Tibial artery (tissue), 4 donors: ENCODE measurements around the gene EXT2.

Source experiments
- DNase-seq, 2 donors: peaks; one replicate each; pipeline ENCODE4 v3.0.0-alpha.2; 2019
- H3K27ac ChIP-seq, 2 donors: fragments of 200-600 bp; sonication (generic) in 1 of 2; 1 replicate in 1 of 2; 2 replicates in 1 of 2; pipeline ENCODE4 v1.5.1; 2018 to 2019; ENCODE audit warnings: mild to moderate bottlenecking in 1 of 2
- H3K27me3 ChIP-seq, 2 donors: fragments of 200-600 bp; sonication (generic) in 1 of 2; one replicate each; pipeline versions ENCODE4 v1.5.1 to v1.6.0; 2016 to 2019
- H3K36me3 ChIP-seq, 3 donors: fragments of 200-600 bp; sonication (generic) in 2 of 3; one replicate each; pipeline ENCODE4 v1.5.1; 2016 to 2019; ENCODE audit warnings: mild to moderate bottlenecking in 2 of 3
- H3K4me1 ChIP-seq, 4 donors: fragments of 200-600 bp; sonication (generic) in 2 of 4; 1 replicate in 3 of 4; 2 replicates in 1 of 4; pipeline ENCODE4 v1.5.1; 2016 to 2019
- H3K4me3 ChIP-seq, 2 donors: fragments of 200-600 bp; sonication (generic) in 1 of 2; 1 replicate in 1 of 2; 2 replicates in 1 of 2; pipeline ENCODE4 v1.5.1; 2018 to 2019; ENCODE audit warnings: mild to moderate bottlenecking in 2 of 2
- H3K9me3 ChIP-seq, 3 donors: fragments of 200-600 bp; sonication (generic) in 1 of 3; one replicate each; pipeline ENCODE4 v1.5.1; 2016 to 2019
- intact Hi-C: fragments of 100-400 bp; cut with DNase I; formaldehyde crosslinking; loops from one replicate; pipeline ENCODE4 v1.15.0; 2023; ENCODE audit warnings: low total_unique reads
- TF ChIP-seq, protein P1 (sequence below), 2 experiments: fragments of 200-600 bp in 1 of 2; fragments of 450-650 bp in 1 of 2; IDR thresholded peaks; one replicate each; pipeline ENCODE4 v1.5.1; 2017 to 2019; ENCODE audit warnings: antibody characterized with exemption in 2 of 2, mild to moderate bottlenecking in 1 of 2, moderate library complexity in 1 of 2

EXT2 gene

GRCh38 chr11:44051171-44051570 lies 44.3 kb upstream of the EXT2 start:
- Histone ChIP-seq H3K27me3 (no peaks in the 10 kb centered on the region), H3K9me3 (no peaks in the 10 kb centered on the region), H3K36me3 (no peaks in the 10 kb centered on the region), H3K4me3 (no peak overlapping the region), H3K4me1 (no peaks in the 10 kb centered on the region), H3K27ac (no peak overlapping the region)
- TF ChIP-seq, protein P1, sequence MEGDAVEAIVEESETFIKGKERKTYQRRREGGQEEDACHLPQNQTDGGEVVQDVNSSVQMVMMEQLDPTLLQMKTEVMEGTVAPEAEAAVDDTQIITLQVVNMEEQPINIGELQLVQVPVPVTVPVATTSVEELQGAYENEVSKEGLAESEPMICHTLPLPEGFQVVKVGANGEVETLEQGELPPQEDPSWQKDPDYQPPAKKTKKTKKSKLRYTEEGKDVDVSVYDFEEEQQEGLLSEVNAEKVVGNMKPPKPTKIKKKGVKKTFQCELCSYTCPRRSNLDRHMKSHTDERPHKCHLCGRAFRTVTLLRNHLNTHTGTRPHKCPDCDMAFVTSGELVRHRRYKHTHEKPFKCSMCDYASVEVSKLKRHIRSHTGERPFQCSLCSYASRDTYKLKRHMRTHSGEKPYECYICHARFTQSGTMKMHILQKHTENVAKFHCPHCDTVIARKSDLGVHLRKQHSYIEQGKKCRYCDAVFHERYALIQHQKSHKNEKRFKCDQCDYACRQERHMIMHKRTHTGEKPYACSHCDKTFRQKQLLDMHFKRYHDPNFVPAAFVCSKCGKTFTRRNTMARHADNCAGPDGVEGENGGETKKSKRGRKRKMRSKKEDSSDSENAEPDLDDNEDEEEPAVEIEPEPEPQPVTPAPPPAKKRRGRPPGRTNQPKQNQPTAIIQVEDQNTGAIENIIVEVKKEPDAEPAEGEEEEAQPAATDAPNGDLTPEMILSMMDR (IDR thresholded peaks at IDR 0.05): no peak
- peak in 1 of 2 donors; percentile 11 for DNase-seq
- intact Hi-C loops: loop anchor here (5.0 kb wide), 1 partner anchor 364 kb away; no protein-coding TSS in a partner anchor

- Histone ChIP-seq H3K4me3 (no peak overlapping the region), H3K27ac (no peak overlapping the region), H3K36me3 (no peaks in the 10 kb centered on the region), H3K4me1 (no peaks in the 10 kb centered on the region), H3K9me3 (no peaks in the 10 kb centered on the region), H3K27me3 (no peaks in the 10 kb centered on the region)
- peak in 1 of 2 donors; percentile 12 for DNase-seq
- TF ChIP-seq, protein P1 (IDR thresholded peaks at IDR 0.05): no peak
- intact Hi-C loops: no loop called here
Measured at GRCh38 chr11:44057340-44057739, 38.1 kb upstream of the EXT2 start.

DNA sequence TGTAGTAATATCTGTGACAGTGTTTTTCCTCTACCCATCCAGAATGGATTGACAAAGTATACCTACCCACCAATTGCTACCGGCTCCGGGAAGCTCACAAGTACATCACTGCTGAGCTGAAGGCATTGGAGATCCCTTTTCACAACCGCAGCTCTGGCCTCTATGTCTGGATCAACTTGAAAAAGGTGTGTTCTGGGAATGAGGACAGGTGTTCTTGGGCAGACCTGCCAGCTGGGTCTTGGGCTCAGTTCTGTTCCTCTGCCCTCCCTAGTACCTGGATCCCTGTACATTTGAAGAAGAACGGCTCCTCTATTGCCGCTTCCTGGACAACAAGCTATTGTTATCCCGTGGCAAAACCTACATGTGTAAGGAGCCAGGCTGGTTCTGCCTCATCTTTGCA lies 37.2 kb upstream of the EXT2 start:
- no peak overlapping the region for H3K27ac ChIP-seq
- H3K4me3 ChIP-seq: no peak overlapping the region
- H3K36me3 ChIP-seq: no peaks in the 10 kb centered on the region
- intact Hi-C loops: no loop called here
- peak in 1 of 2 donors; percentile 12 for DNase-seq
- H3K4me1 ChIP-seq: no peaks in the 10 kb centered on the region
- TF ChIP-seq, protein P1 (IDR thresholded peaks at IDR 0.05): no peak
- H3K9me3 ChIP-seq: no peaks in the 10 kb centered on the region
- H3K27me3 ChIP-seq: no peaks in the 10 kb centered on the region

DNA sequence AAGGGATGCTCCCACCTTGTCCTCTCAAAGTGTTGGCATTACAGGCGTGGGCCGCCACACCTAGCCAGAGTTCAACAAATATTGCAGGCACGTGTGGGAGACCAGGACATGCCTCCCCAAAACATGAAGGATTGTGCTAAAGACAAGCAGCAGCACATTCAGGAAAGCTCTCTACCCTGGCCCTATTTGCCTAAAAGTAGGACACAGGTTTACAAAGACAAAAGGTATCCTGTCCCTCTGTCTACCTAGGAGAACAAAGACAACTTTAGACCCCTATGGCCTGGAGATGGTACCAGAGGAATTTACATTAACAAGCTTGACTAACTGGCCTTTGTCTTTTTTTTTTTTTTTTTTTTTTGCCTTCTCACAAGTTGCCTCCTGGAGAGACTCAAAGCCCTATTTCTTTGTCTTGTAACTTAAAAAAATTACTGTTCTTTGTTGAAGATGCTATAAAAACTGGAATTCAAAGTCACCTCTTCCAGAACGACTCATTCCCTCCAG lies 30.3 kb upstream of the EXT2 start:
- DNase-seq: no peak
- Histone ChIP-seq H3K27ac (peak overlapping the region; percentile 96), H3K4me3 (peak overlapping the region; percentile 69 to 79), H3K4me1 (peaks cover 0 to 31% (median 16%) of the 10 kb centered on the region in 4 donors), H3K27me3 (no peaks in the 10 kb centered on the region), H3K9me3 (no peaks in the 10 kb centered on the region), H3K36me3 (no peaks in the 10 kb centered on the region)
- intact Hi-C loops: no loop called here
- TF ChIP-seq, protein P1 (IDR thresholded peaks at IDR 0.05): no peak

DNA sequence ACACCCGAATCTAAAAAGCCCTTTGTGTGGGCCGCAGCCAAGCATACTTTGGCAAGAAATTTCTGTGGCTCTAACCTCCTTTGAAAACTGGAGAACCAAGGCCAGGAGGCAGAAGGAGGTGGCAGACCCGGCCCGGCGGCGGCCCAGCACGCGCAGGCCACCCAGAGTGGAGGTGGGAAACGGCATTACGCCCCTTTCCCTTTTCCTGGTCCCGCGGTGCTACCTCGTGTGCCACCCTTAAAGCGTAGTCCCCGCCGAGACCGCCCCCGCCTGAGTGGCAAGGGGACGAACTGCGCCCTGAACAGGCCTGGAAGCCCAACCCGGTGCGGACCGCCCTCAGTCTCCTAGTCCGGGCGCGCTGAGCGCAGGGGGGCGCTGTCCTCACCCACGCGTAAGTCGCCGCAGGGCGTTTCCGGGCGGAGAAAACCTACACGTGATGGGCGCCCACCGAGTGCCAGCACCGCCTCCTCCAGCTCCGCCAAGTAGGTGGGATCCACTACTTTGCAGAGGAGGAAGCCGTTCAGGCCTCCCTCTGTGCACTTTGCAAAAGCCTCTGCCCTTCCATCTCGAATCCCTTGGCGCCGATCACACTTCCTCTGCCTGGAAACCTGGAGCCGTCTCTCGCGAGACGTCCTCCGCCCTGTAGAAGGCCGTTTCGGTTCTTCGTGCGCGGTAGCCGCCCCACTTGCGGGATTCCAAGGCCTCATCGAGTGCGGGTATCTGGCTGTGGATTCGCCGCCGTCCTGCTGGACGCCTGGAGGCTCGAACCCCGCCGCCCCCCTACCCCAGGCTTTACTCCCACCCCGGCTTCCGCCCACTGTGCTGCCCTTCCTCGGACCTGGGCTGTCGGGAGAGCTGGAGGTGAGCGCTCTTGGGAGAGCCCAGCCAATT lies 29.4 kb upstream of the EXT2 start, which contains the start of gene ACCS:
ACCS (plus strand) TSS at position 430 of the 891 bp plus-strand sequence. CDS start 1,358 bp downstream, outside the sequence.
- TF ChIP-seq, protein P1 (IDR thresholded peaks at IDR 0.05): peak; percentile 71 to 81
- H3K4me1 ChIP-seq: peaks cover 0 to 31% (median 16%) of the 10 kb centered on the region in 4 donors
- no peaks in the 10 kb centered on the region for H3K27me3 ChIP-seq
- no peaks in the 10 kb centered on the region for H3K9me3 ChIP-seq
- intact Hi-C loops: no loop called here
- peaks cover 0 to 8% (median under 1%) of the 10 kb centered on the region in 3 donors for H3K36me3 ChIP-seq
- H3K4me3 ChIP-seq: peak within 1 kb of the TSS; percentile 69 to 79
- peak within 1 kb of the TSS; percentile 96 for H3K27ac ChIP-seq
- peak; percentile 98 to 99 for DNase-seq
